ENCODE measurements around the gene CDC42.
"Not testable (repeated sequence)": the region's sequence is repeated elsewhere in the genome, so short reads cannot be mapped to it uniquely, and the experiment has no call there.

DNA sequence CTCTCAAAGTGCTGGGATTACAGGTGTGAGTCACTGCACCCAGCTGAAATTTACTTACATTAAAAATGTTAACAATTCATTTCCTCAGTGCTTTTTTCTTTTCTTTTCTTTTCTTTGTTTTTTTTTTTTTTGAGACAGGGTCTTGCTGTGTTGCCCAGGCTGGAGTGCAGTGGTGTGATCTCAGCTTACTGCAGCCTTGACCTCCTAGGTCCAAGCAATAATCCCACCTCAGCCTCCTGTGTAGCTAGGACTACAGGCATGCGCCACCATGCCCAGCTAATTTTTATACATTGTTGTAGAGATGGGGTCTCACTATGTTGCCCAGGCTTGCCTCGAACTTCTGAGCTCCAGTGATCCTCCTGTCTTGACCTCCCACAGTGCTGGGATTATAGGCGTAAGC lies 48.5 kb upstream of the CDC42 start:
- TF ChIP-seq, protein P1, sequence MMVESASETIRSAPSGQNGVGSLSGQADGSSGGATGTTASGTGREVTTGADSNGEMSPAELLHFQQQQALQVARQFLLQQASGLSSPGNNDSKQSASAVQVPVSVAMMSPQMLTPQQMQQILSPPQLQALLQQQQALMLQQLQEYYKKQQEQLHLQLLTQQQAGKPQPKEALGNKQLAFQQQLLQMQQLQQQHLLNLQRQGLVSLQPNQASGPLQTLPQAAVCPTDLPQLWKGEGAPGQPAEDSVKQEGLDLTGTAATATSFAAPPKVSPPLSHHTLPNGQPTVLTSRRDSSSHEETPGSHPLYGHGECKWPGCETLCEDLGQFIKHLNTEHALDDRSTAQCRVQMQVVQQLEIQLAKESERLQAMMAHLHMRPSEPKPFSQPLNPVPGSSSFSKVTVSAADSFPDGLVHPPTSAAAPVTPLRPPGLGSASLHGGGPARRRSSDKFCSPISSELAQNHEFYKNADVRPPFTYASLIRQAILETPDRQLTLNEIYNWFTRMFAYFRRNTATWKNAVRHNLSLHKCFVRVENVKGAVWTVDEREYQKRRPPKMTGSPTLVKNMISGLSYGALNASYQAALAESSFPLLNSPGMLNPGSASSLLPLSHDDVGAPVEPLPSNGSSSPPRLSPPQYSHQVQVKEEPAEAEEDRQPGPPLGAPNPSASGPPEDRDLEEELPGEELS (CRISPR knock-in tag; IDR thresholded peaks at IDR 0.05) = not testable (repeated sequence)
- not testable (repeated sequence) for TF ChIP-seq MYC (CRISPR knock-in tag; IDR thresholded peaks at IDR 0.05; ENCODE audit: borderline replicate concordance); MIER2 (CRISPR knock-in tag; IDR thresholded peaks at IDR 0.05); EP300 (IDR thresholded peaks at IDR 0.05; ENCODE audit: low read depth in 2 of 2, low read length in 2 of 2); EP300 (CRISPR knock-in tag; IDR thresholded peaks at IDR 0.05; ENCODE audit: borderline replicate concordance); NFE2L1 (CRISPR knock-in tag; IDR thresholded peaks at IDR 0.05; ENCODE audit: borderline replicate concordance)
- TF ChIP-seq, protein P2, sequence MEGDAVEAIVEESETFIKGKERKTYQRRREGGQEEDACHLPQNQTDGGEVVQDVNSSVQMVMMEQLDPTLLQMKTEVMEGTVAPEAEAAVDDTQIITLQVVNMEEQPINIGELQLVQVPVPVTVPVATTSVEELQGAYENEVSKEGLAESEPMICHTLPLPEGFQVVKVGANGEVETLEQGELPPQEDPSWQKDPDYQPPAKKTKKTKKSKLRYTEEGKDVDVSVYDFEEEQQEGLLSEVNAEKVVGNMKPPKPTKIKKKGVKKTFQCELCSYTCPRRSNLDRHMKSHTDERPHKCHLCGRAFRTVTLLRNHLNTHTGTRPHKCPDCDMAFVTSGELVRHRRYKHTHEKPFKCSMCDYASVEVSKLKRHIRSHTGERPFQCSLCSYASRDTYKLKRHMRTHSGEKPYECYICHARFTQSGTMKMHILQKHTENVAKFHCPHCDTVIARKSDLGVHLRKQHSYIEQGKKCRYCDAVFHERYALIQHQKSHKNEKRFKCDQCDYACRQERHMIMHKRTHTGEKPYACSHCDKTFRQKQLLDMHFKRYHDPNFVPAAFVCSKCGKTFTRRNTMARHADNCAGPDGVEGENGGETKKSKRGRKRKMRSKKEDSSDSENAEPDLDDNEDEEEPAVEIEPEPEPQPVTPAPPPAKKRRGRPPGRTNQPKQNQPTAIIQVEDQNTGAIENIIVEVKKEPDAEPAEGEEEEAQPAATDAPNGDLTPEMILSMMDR (CRISPR knock-in tag; IDR thresholded peaks at IDR 0.05) = not testable (repeated sequence)
- TF ChIP-seq, protein P3, sequence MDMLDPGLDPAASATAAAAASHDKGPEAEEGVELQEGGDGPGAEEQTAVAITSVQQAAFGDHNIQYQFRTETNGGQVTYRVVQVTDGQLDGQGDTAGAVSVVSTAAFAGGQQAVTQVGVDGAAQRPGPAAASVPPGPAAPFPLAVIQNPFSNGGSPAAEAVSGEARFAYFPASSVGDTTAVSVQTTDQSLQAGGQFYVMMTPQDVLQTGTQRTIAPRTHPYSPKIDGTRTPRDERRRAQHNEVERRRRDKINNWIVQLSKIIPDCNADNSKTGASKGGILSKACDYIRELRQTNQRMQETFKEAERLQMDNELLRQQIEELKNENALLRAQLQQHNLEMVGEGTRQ (IDR thresholded peaks at IDR 0.05; ENCODE audit: low read depth, low read length) = not testable (repeated sequence)
- TF ChIP-seq, protein P3 (CRISPR knock-in tag; IDR thresholded peaks at IDR 0.05; ENCODE audit: borderline replicate concordance) = not testable (repeated sequence)

Measured in HepG2 (cell line).